IMR-90 (cell line): Measurements from ENCODE around the gene AGAP1. TPM values are rescaled to one million over a fixed set of nuclear protein-coding genes. Genes with fewer than 3 reads are reported as not detected.

ENCODE experiments used
- ATAC-seq: fragments of 200-7000 bp; cut with Tn5 transposase; 2 replicates; pipeline ENCODE4 v1.9.1; 2020; ENCODE audit warnings: low read depth, mild to moderate bottlenecking, moderate library complexity
- BruUV-seq: library from RNA; stranded (reverse); fragments of 400-500 nt; replicated peaks from 2 replicates; lab custom pipeline; 2021; lab: Mats Ljungman, UMichigan
- CTCF ChIA-PET: fragments of 300-600 bp; formaldehyde crosslinking; extraction: SDS; loops from one replicate; lab custom pipeline; 2021; ENCODE audit warnings: antibody characterized with exemption; lab: Yijun Ruan, JAX
- POLR2A ChIA-PET: fragments of 300-600 bp; sonication (Branson Sonifier 250); formaldehyde crosslinking; loops from one replicate; lab custom pipeline; 2022; ENCODE audit warnings: antibody characterized with exemption; ENCODE audit not compliant: unreplicated experiment; lab: Charles Lee
- DNase-seq: peaks from one replicate; pipeline ENCODE4 v3.0.0; 2013
- H2AFZ ChIP-seq: replicated peaks from 2 replicates; pipeline ENCODE3; 2013; ENCODE audit warnings: low read length, mild to moderate bottlenecking; ENCODE audit not compliant: poor library complexity
- H2AK5ac ChIP-seq: 2 replicates; pipeline ENCODE4 v1.6.1; 2013; ENCODE audit warnings: low read depth, low read length, inconsistent platforms
- H2AK9ac ChIP-seq: replicated peaks from 2 replicates; pipeline ENCODE3; 2013; ENCODE audit warnings: mild to moderate bottlenecking, low read depth, low read length, moderate library complexity; ENCODE audit not compliant: poor library complexity
- H2BK120ac ChIP-seq: 2 replicates; pipeline ENCODE4 v1.6.1; 2013; ENCODE audit warnings: low read depth, low read length, inconsistent platforms
- H2BK15ac ChIP-seq: 3 replicates; pipeline ENCODE4 v1.6.1; 2013; ENCODE audit warnings: low read depth, low read length, inconsistent platforms
- H2BK20ac ChIP-seq: 2 replicates; pipeline ENCODE4 v1.6.1; 2013; ENCODE audit warnings: low read depth, mild to moderate bottlenecking, inconsistent platforms, low read length, moderate library complexity
- H2BK5ac ChIP-seq: 2 replicates; pipeline ENCODE4 v1.6.1; 2013; ENCODE audit warnings: mild to moderate bottlenecking, low read depth, low read length, inconsistent platforms; ENCODE audit not compliant: poor library complexity, severe bottlenecking
- H3K14ac ChIP-seq: replicated peaks from 2 replicates; pipeline ENCODE4 v1.6.1; 2013; ENCODE audit warnings: low read depth, low read length, inconsistent platforms
- H3K18ac ChIP-seq: 2 replicates; pipeline ENCODE4 v1.6.1; 2013; ENCODE audit warnings: low read depth, low read length, control low read depth
- H3K23ac ChIP-seq: 2 replicates; pipeline ENCODE4 v1.6.1; 2013; ENCODE audit warnings: low read depth, low read length, inconsistent platforms
- H3K27ac ChIP-seq: 2 replicates; pipeline ENCODE4 v1.5.1; 2013; ENCODE audit warnings: mild to moderate bottlenecking, control low read depth, low read length; ENCODE audit not compliant: insufficient read depth
- H3K27me3 ChIP-seq: 2 replicates; pipeline ENCODE4 v1.6.1; 2013; ENCODE audit warnings: low read length; ENCODE audit not compliant: control insufficient read depth, insufficient read depth
- H3K36me3 ChIP-seq: 2 replicates; pipeline ENCODE4 v1.6.1; 2013; ENCODE audit warnings: low read length, mixed read lengths; ENCODE audit not compliant: control insufficient read depth, insufficient read depth
- H3K4ac ChIP-seq: 2 replicates; pipeline ENCODE4 v1.6.1; 2013; ENCODE audit warnings: low read depth, low read length, inconsistent platforms
- H3K4me1 ChIP-seq: 2 replicates; pipeline ENCODE4 v1.6.1; 2013; ENCODE audit warnings: low read length, mixed read lengths; ENCODE audit not compliant: control insufficient read depth, insufficient read depth
- H3K4me2 ChIP-seq: 2 replicates; pipeline ENCODE4 v1.6.1; 2013; ENCODE audit warnings: low read depth, mild to moderate bottlenecking, control low read depth, low read length, moderate library complexity
- H3K4me3 ChIP-seq: 2 replicates; pipeline ENCODE4 v1.5.1; 2013; ENCODE audit warnings: low read depth, mild to moderate bottlenecking, control low read depth, low read length, moderate library complexity; ENCODE audit not compliant: insufficient read depth
- H3K56ac ChIP-seq: 2 replicates; pipeline ENCODE4 v1.6.1; 2013; ENCODE audit warnings: low read length, inconsistent platforms; ENCODE audit not compliant: insufficient read depth; ENCODE audit errors: extremely low read depth
- H3K79me1 ChIP-seq, 2 experiments: 2 replicates each; pipeline ENCODE4 v1.6.1; 2013; ENCODE audit warnings: low read length in 2 of 2, inconsistent platforms in 1 of 2, low read depth in 1 of 2
- H3K9ac ChIP-seq: 2 replicates; pipeline ENCODE4 v1.6.1; 2013; ENCODE audit warnings: low read depth, low read length, control low read depth
- H3K9me1 ChIP-seq: 2 replicates; pipeline ENCODE4 v1.6.1; 2013; ENCODE audit warnings: low read length, inconsistent platforms; ENCODE audit not compliant: insufficient read depth
- H3K9me3 ChIP-seq: 2 replicates; pipeline ENCODE4 v1.6.1; 2013; ENCODE audit warnings: low read length; ENCODE audit not compliant: control insufficient read depth, insufficient read depth
- H4K20me1 ChIP-seq: 2 replicates; pipeline ENCODE4 v1.6.1; 2013; ENCODE audit warnings: low read length, inconsistent platforms; ENCODE audit not compliant: insufficient read depth
- H4K5ac ChIP-seq: 2 replicates; pipeline ENCODE4 v1.6.1; 2013; ENCODE audit warnings: mild to moderate bottlenecking, low read depth, low read length, control low read depth
- H4K8ac ChIP-seq, 2 experiments: 2 replicates each; pipeline ENCODE4 v1.6.1; 2013; ENCODE audit warnings: low read depth in 2 of 2, low read length in 2 of 2, control low read depth in 1 of 2, inconsistent platforms in 1 of 2
- H4K91ac ChIP-seq: 2 replicates; pipeline ENCODE4 v1.6.1; 2013; ENCODE audit warnings: low read depth, low read length, inconsistent platforms; ENCODE audit not compliant: insufficient read depth
- BHLHE40 ChIP-seq: fragments of 150-350 bp; IDR thresholded peaks from 2 replicates; pipeline ENCODE4 v1.6.1; 2016; ENCODE audit warnings: mild to moderate bottlenecking, low read depth, low read length
- CEBPB ChIP-seq: IDR thresholded peaks from 2 replicates; pipeline ENCODE4 v1.6.1; 2012; ENCODE audit warnings: low read depth, low read length, improper control_type of control experiment
- CHD1 ChIP-seq: IDR thresholded peaks from 2 replicates; pipeline ENCODE4 v1.6.1; 2012; ENCODE audit warnings: low read depth, low read length, improper control_type of control experiment
- FOS ChIP-seq: fragments of 150-350 bp; IDR thresholded peaks from 2 replicates; pipeline ENCODE4 v1.6.1; 2016; ENCODE audit warnings: low read depth, low read length
- MAFK ChIP-seq: IDR thresholded peaks from 2 replicates; pipeline ENCODE4 v1.6.1; 2012; ENCODE audit warnings: low read depth, low read length, improper control_type of control experiment
- MAZ ChIP-seq: IDR thresholded peaks from 2 replicates; pipeline ENCODE4 v1.6.1; 2012; ENCODE audit warnings: low read depth, mild to moderate bottlenecking, low read length, improper control_type of control experiment, moderate library complexity, borderline replicate concordance
- NFE2L2 ChIP-seq: fragments of 150-350 bp; IDR thresholded peaks from 2 replicates; pipeline ENCODE4 v1.6.1; 2016; ENCODE audit warnings: low read depth, mild to moderate bottlenecking, low read length
- RAD21 ChIP-seq: IDR thresholded peaks from 2 replicates; pipeline ENCODE4 v1.6.1; 2012; ENCODE audit warnings: low read length, improper control_type of control experiment
- RCOR1 ChIP-seq: IDR thresholded peaks from 2 replicates; pipeline ENCODE4 v1.6.1; 2012; ENCODE audit warnings: mild to moderate bottlenecking, low read length, improper control_type of control experiment; ENCODE audit not compliant: insufficient replicate concordance
- RFX5 ChIP-seq: IDR thresholded peaks from 2 replicates; pipeline ENCODE4 v1.8.0; 2012; ENCODE audit warnings: low read depth, mild to moderate bottlenecking, low read length, moderate library complexity
- SMC3 ChIP-seq: fragments of 150-350 bp; IDR thresholded peaks from 2 replicates; pipeline ENCODE4 v1.6.1; 2016; ENCODE audit warnings: low read depth, mild to moderate bottlenecking, antibody characterized with exemption, low read length, moderate library complexity
- WGBS, 2 experiments: methylation state at CpG; one replicate each; pipeline versions ENCODE4 v1.1.5 to v1.1.7; 2013; ENCODE audit warnings: missing lambda C conversion rate in 2 of 2; ENCODE audit not compliant: insufficient read length in 1 of 2; ENCODE audit errors: extremely low coverage in 2 of 2; 5-methylcytosine and 5-hydroxymethylcytosine counted together
- dilution Hi-C: fragments of 300-500 bp; cut with HindIII; formaldehyde crosslinking; loops from one replicate; pipeline ENCODE4 v1.14.3; 2018; ENCODE audit warnings: low sequenced_read_pairs; ENCODE audit not compliant: unreplicated experiment
- in situ Hi-C: fragments of 300-500 bp; cut with MboI; formaldehyde crosslinking; loops from 3 replicates; pipeline ENCODE4 v1.14.3; 2019; ENCODE audit warnings: low sequenced_read_pairs, inconsistent platforms, mixed read lengths
- intact Hi-C: fragments of 100-400 bp; cut with micrococcal nuclease; formaldehyde crosslinking; loops from 2 replicates; pipeline ENCODE4 v1.10.0; 2022
- polyA plus RNA-seq, 3 experiments: library from polyadenylated mRNA; depleted of rRNA; stranded (reverse); fragments of >200 nt; gene quantifications; 2 replicates each; pipeline ENCODE4 v1.2.3, GENCODE V29; 2012; ENCODE audit warnings: low replicate concordance in 1 of 3
- total RNA-seq: library from RNA; depleted of rRNA; stranded (reverse); fragments of >200 nt; gene quantifications from 2 replicates; pipeline ENCODE4 v1.2.3, GENCODE V29; 2012
- TF ChIP-seq, protein P1 (sequence below): fragments of 150-350 bp; IDR thresholded peaks from 2 replicates; pipeline ENCODE4 v1.6.1; 2016; ENCODE audit warnings: low read depth, mild to moderate bottlenecking, low read length, moderate library complexity, borderline replicate concordance
- TF ChIP-seq, protein P2 (sequence below): conservative IDR thresholded peaks from 2 replicates; pipeline ENCODE4 v1.5.1; 2012; ENCODE audit warnings: mild to moderate bottlenecking, low read depth, low read length, improper control_type of control experiment
- TF ChIP-seq, protein P3 (sequence below): fragments of 150-350 bp; IDR thresholded peaks from 2 replicates; pipeline ENCODE4 v1.6.1; 2017; ENCODE audit warnings: mild to moderate bottlenecking, antibody characterized with exemption, low read length, low read depth

AGAP1 gene
- total and polyA plus RNA-seq, 2 of the 4 experiments (the other 2 are of a cell fraction) = 15.1 to 16.4 TPM

- dilution Hi-C loops = no loop called here
Measured at GRCh38 chr2:236129935-236130334, 636.1 kb downstream of the AGAP1 start.

More at GRCh38 chr2:236129935-236130334, 636.1 kb downstream of the AGAP1 start:
- POLR2A ChIA-PET = no interaction called here
- Histone ChIP-seq H3K79me1 (no peaks in the 10 kb centered on the region), H3K56ac (no peak overlapping the region), H2BK20ac (no peak overlapping the region), H2BK5ac (no peak overlapping the region), H2BK15ac (no peak overlapping the region), H3K9me1 (no peaks in the 10 kb centered on the region; the same call in 1 of the 2 replicates), H3K23ac (no peak overlapping the region), H3K18ac (no peak overlapping the region), H4K91ac (no peak overlapping the region), H3K9ac (no peak overlapping the region), H2AK5ac (no peak overlapping the region), H3K4me1 (no peaks in the 10 kb centered on the region), H4K20me1 (no peaks in the 10 kb centered on the region), H3K27ac (no peak overlapping the region), H3K9me3 (no peaks in the 10 kb centered on the region), H3K14ac (no peak overlapping the region), H3K4ac (no peak overlapping the region), H3K4me2 (no peak overlapping the region), H3K4me3 (no peak overlapping the region), H4K8ac (no peak overlapping the region), H2AK9ac (no peak overlapping the region), H3K36me3 (no peaks in the 10 kb centered on the region), H2AFZ (no peak overlapping the region), H2BK120ac (no peak overlapping the region), H4K5ac (no peak overlapping the region), H3K27me3 (no peaks in the 10 kb centered on the region)
- TF ChIP-seq MAFK (no peak), CHD1 (no peak), MAZ (no peak), BHLHE40 (no peak), SMC3 (no peak), RAD21 (no peak), RCOR1 (no peak), CEBPB (no peak), NFE2L2 (no peak), RFX5 (no peak), FOS (no peak)
- TF ChIP-seq, protein P1, sequence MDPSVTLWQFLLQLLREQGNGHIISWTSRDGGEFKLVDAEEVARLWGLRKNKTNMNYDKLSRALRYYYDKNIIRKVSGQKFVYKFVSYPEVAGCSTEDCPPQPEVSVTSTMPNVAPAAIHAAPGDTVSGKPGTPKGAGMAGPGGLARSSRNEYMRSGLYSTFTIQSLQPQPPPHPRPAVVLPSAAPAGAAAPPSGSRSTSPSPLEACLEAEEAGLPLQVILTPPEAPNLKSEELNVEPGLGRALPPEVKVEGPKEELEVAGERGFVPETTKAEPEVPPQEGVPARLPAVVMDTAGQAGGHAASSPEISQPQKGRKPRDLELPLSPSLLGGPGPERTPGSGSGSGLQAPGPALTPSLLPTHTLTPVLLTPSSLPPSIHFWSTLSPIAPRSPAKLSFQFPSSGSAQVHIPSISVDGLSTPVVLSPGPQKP = no peak
- TF ChIP-seq, protein P2, sequence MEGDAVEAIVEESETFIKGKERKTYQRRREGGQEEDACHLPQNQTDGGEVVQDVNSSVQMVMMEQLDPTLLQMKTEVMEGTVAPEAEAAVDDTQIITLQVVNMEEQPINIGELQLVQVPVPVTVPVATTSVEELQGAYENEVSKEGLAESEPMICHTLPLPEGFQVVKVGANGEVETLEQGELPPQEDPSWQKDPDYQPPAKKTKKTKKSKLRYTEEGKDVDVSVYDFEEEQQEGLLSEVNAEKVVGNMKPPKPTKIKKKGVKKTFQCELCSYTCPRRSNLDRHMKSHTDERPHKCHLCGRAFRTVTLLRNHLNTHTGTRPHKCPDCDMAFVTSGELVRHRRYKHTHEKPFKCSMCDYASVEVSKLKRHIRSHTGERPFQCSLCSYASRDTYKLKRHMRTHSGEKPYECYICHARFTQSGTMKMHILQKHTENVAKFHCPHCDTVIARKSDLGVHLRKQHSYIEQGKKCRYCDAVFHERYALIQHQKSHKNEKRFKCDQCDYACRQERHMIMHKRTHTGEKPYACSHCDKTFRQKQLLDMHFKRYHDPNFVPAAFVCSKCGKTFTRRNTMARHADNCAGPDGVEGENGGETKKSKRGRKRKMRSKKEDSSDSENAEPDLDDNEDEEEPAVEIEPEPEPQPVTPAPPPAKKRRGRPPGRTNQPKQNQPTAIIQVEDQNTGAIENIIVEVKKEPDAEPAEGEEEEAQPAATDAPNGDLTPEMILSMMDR = no peak
- TF ChIP-seq, protein P3, sequence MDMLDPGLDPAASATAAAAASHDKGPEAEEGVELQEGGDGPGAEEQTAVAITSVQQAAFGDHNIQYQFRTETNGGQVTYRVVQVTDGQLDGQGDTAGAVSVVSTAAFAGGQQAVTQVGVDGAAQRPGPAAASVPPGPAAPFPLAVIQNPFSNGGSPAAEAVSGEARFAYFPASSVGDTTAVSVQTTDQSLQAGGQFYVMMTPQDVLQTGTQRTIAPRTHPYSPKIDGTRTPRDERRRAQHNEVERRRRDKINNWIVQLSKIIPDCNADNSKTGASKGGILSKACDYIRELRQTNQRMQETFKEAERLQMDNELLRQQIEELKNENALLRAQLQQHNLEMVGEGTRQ = no peak
- intact Hi-C loops = no loop called here
- CTCF ChIA-PET = no interaction called here
- WGBS, 2 experiments = 94% methylated on average over 3 of the region's 4 CpGs; no CpG with 5 or more reads in 1 of the 2 experiments
- in situ Hi-C loops = no loop called here
- ATAC-seq (no peak), DNase-seq (no peak)
- no TSS peak for BruUV-seq
